Stimulated activated CD4-positive, alpha-beta T cell treated with anti-CD3 and anti-CD28 coated beads, TNF-alpha, amount 100 ng/mL, for 24 hours (primary cell): ENCODE results near the gene CES5A.
"Not testable (repeated sequence)": the region's sequence is repeated elsewhere in the genome, so short reads cannot be mapped to it uniquely, and the experiment has no call there.

Experiments used
- DNase-seq, 3 experiments: peaks; one replicate each; pipeline ENCODE4 v3.0.0-alpha.2; 2020; ENCODE audit warnings: low read depth in 3 of 3

CES5A gene

GRCh38 chr16:55830658-55831294, 44.4 kb downstream of the CES5A start:
- no peak for DNase-seq

- not testable (repeated sequence) for DNase-seq
These were observed 45.9 kb downstream of the CES5A start for GRCh38 chr16:55829232-55829631.

- no peak for DNase-seq
These were observed 46.5 kb downstream of the CES5A start for GRCh38 chr16:55828680-55829079.

GRCh38 chr16:55825115-55825728, 50.0 kb downstream of the CES5A start:
- no peak for DNase-seq

- no peak for DNase-seq
These were observed 50.6 kb downstream of the CES5A start for GRCh38 chr16:55824473-55825000.

- DNase-seq, result no peak
These were observed 52.8 kb downstream of the CES5A start for GRCh38 chr16:55822280-55822810.

GRCh38 chr16:55821210-55821609, 54.0 kb downstream of the CES5A start:
- DNase-seq, result no peak

- DNase-seq, result no peak
These were observed 54.6 kb downstream of the CES5A start for GRCh38 chr16:55820615-55821014.

- no peak for DNase-seq
These were observed 57.8 kb downstream of the CES5A start for GRCh38 chr16:55817236-55817912.

GRCh38 chr16:55816222-55816621, 59.0 kb downstream of the CES5A start:
- not testable (repeated sequence) for DNase-seq

GRCh38 chr16:55815320-55815719, 59.9 kb downstream of the CES5A start:
- no peak for DNase-seq

- not testable (repeated sequence) for DNase-seq
These were observed 61.0 kb downstream of the CES5A start for GRCh38 chr16:55814174-55814573.

GRCh38 chr16:55813730-55814129, 61.4 kb downstream of the CES5A start:
- DNase-seq, result not testable (repeated sequence)

GRCh38 chr16:55812951-55813350, 62.2 kb downstream of the CES5A start:
- no peak for DNase-seq

GRCh38 chr16:55811811-55812210, 63.4 kb downstream of the CES5A start:
- DNase-seq, result no peak

- DNase-seq, result no peak
These were observed 64.7 kb downstream of the CES5A start for GRCh38 chr16:55810451-55810961.

GRCh38 chr16:55809851-55810250, 65.3 kb downstream of the CES5A start:
- no peak for DNase-seq

GRCh38 chr16:55809386-55809785, 65.8 kb downstream of the CES5A start:
- DNase-seq, result no peak

GRCh38 chr16:55808286-55808685, 66.9 kb downstream of the CES5A start:
- DNase-seq, result not testable (repeated sequence)

- DNase-seq, result not testable (repeated sequence)
These were observed 70.1 kb downstream of the CES5A start for GRCh38 chr16:55805104-55805503.

- not testable (repeated sequence) for DNase-seq
These were observed 71.5 kb downstream of the CES5A start for GRCh38 chr16:55803681-55804080.
